Parathyroid adenoma (tissue), 2 donors: Measurements from ENCODE around the gene IZUMO2.
A peak's percentile ranks its signal among the peaks of the same experiment; 100 is the strongest.

Experiments used
- H2AFZ ChIP-seq: fragments of 300-600 bp; sonication (generic); one replicate; pipeline ENCODE4 v1.7.0; 2017; ENCODE audit warnings: antibody characterized with exemption, mild to moderate bottlenecking
- H3K27ac ChIP-seq: fragments of 300-600 bp; sonication (generic); one replicate; pipeline ENCODE4 v1.7.0; 2017
- H3K27me3 ChIP-seq: fragments of 300-600 bp; sonication (generic); one replicate; pipeline ENCODE4 v1.7.0; 2017; ENCODE audit warnings: low read length; ENCODE audit not compliant: control insufficient read depth, insufficient read depth
- H3K36me3 ChIP-seq: fragments of 300-600 bp; sonication (generic); one replicate; pipeline ENCODE4 v1.7.0; 2017; ENCODE audit warnings: low read length; ENCODE audit not compliant: control insufficient read depth, insufficient read depth
- H3K4me1 ChIP-seq: fragments of 300-600 bp; sonication (generic); one replicate; pipeline ENCODE4 v1.7.0; 2017; ENCODE audit warnings: control low read depth
- H3K4me2 ChIP-seq: fragments of 300-600 bp; sonication (generic); one replicate; pipeline ENCODE4 v1.7.0; 2017; ENCODE audit warnings: low read length
- H3K4me3 ChIP-seq: fragments of 300-600 bp; sonication (generic); one replicate; pipeline ENCODE4 v1.7.0; 2017; ENCODE audit warnings: low read depth, low read length
- H3K79me2 ChIP-seq: fragments of 300-600 bp; sonication (generic); one replicate; pipeline ENCODE4 v1.7.0; 2017; ENCODE audit warnings: control low read depth
- H3K9ac ChIP-seq: fragments of 300-600 bp; sonication (generic); one replicate; pipeline ENCODE4 v1.7.0; 2017; ENCODE audit warnings: mild to moderate bottlenecking
- H3K9me3 ChIP-seq: fragments of 300-600 bp; sonication (generic); one replicate; pipeline ENCODE4 v1.7.0; 2017; ENCODE audit warnings: low read length; ENCODE audit not compliant: control insufficient read depth
- CTCF ChIP-seq: fragments of 300-600 bp; sonication (generic); IDR thresholded peaks from one replicate; pipeline ENCODE4 v1.7.0; 2017; ENCODE audit warnings: antibody characterized with exemption, mild to moderate bottlenecking
- donor health status: primary hyperparathyroidism.

The IZUMO2 gene

GRCh38 chr19:50202962-50203280, 39.8 kb upstream of the IZUMO2 start:
- Histone ChIP-seq H3K27ac (no peak overlapping the region), H3K4me2 (peak overlapping the region; percentile 58), H3K4me3 (peak overlapping the region; percentile 90), H3K9me3 (no peaks in the 10 kb centered on the region), H3K27me3 (no peaks in the 10 kb centered on the region), H3K36me3 (no peaks in the 10 kb centered on the region), H3K4me1 (peaks cover 11% of the 10 kb centered on the region), H3K79me2 (peaks cover 6% of the 10 kb centered on the region), H2AFZ (peak overlapping the region; percentile 94), H3K9ac (no peak overlapping the region)
- TF ChIP-seq CTCF, result no peak

GRCh38 chr19:50202386-50202785, 39.3 kb upstream of the IZUMO2 start:
- no peaks in the 10 kb centered on the region for H3K27me3 ChIP-seq
- H3K36me3 ChIP-seq, result no peaks in the 10 kb centered on the region
- no peak for TF ChIP-seq CTCF
- H3K79me2 ChIP-seq, result peaks cover 6% of the 10 kb centered on the region
- no peak overlapping the region for H2AFZ ChIP-seq
- peaks cover 11% of the 10 kb centered on the region for H3K4me1 ChIP-seq
- H3K9me3 ChIP-seq, result no peaks in the 10 kb centered on the region
- no peak overlapping the region for H3K9ac ChIP-seq
- H3K4me2 ChIP-seq, result no peak overlapping the region
- H3K27ac ChIP-seq, result no peak overlapping the region
- no peak overlapping the region for H3K4me3 ChIP-seq

GRCh38 chr19:50199259-50199555, 36.1 kb upstream of the IZUMO2 start:
- peak overlapping the region; percentile 1 for H3K4me3 ChIP-seq
- no peak for TF ChIP-seq CTCF
- H3K79me2 ChIP-seq, result peaks cover 2% of the 10 kb centered on the region
- peak overlapping the region; percentile 54 for H2AFZ ChIP-seq
- no peaks in the 10 kb centered on the region for H3K9me3 ChIP-seq
- H3K4me2 ChIP-seq, result peak overlapping the region; percentile 64
- no peaks in the 10 kb centered on the region for H3K27me3 ChIP-seq
- H3K36me3 ChIP-seq, result no peaks in the 10 kb centered on the region
- no peak overlapping the region for H3K9ac ChIP-seq
- H3K4me1 ChIP-seq, result peaks cover 11% of the 10 kb centered on the region
- peak overlapping the region; percentile 66 for H3K27ac ChIP-seq

- no peaks in the 10 kb centered on the region for H3K27me3 ChIP-seq
- H3K79me2 ChIP-seq, result no peaks in the 10 kb centered on the region
- H3K9me3 ChIP-seq, result no peaks in the 10 kb centered on the region
- peaks cover 11% of the 10 kb centered on the region for H3K4me1 ChIP-seq
- peak overlapping the region; percentile 54 for H2AFZ ChIP-seq
- peak overlapping the region; percentile 64 for H3K4me2 ChIP-seq
- H3K4me3 ChIP-seq, result peak overlapping the region; percentile 32
- peak overlapping the region; percentile 66 for H3K27ac ChIP-seq
- no peaks in the 10 kb centered on the region for H3K36me3 ChIP-seq
- no peak overlapping the region for H3K9ac ChIP-seq
- no peak for TF ChIP-seq CTCF
Observed at GRCh38 chr19:50198431-50199258, 35.6 kb upstream of the IZUMO2 start.

- H3K27me3 ChIP-seq, result no peaks in the 10 kb centered on the region
- no peak overlapping the region for H3K9ac ChIP-seq
- H3K4me1 ChIP-seq, result peaks cover 11% of the 10 kb centered on the region
- H3K79me2 ChIP-seq, result no peaks in the 10 kb centered on the region
- no peak overlapping the region for H3K4me3 ChIP-seq
- no peak overlapping the region for H3K27ac ChIP-seq
- H3K4me2 ChIP-seq, result no peak overlapping the region
- H3K9me3 ChIP-seq, result no peaks in the 10 kb centered on the region
- no peaks in the 10 kb centered on the region for H3K36me3 ChIP-seq
- no peak for TF ChIP-seq CTCF
- H2AFZ ChIP-seq, result no peak overlapping the region
Observed at GRCh38 chr19:50197348-50197747, 34.3 kb upstream of the IZUMO2 start.
